Left lung (tissue), 10 donors: Measurements from ENCODE around the gene SLC45A3. TPM values are rescaled to one million over a fixed set of nuclear protein-coding genes. Genes with fewer than 3 reads are reported as not detected.

ENCODE experiments used
- ATAC-seq: fragments of 200-7000 bp; cut with Tn5 transposase; one replicate; pipeline ENCODE4 v1.9.1; 2020; ENCODE audit warnings: moderate library complexity
- DNase-seq, 4 donors: peaks; one replicate each; pipeline ENCODE4 v3.0.0-alpha.2; 2013 to 2020
- H3K27ac ChIP-seq, 2 donors: fragments of 200-600 bp; sonication (generic) in 1 of 2; one replicate each; pipeline versions ENCODE4 v1.5.0 to v1.8.0; 2020 to 2021
- H3K27me3 ChIP-seq, 2 donors: fragments of 200-600 bp; sonication (generic) in 1 of 2; one replicate each; pipeline versions ENCODE4 v1.5.0 to v1.8.0; 2020 to 2021
- H3K36me3 ChIP-seq, 2 donors: fragments of 200-600 bp; sonication (generic) in 1 of 2; one replicate each; pipeline versions ENCODE4 v1.5.0 to v1.8.0; 2020 to 2021
- H3K4me1 ChIP-seq, 2 donors: fragments of 200-600 bp; one replicate each; pipeline ENCODE4 v1.8.0; 2021
- H3K4me3 ChIP-seq, 2 donors: fragments of 200-600 bp; sonication (generic) in 1 of 2; one replicate each; pipeline versions ENCODE4 v1.5.0 to v1.8.0; 2020 to 2021; ENCODE audit warnings: mild to moderate bottlenecking in 1 of 2
- H3K9me3 ChIP-seq, 2 donors: fragments of 200-600 bp; sonication (generic) in 1 of 2; one replicate each; pipeline versions ENCODE4 v1.5.0 to v1.8.0; 2020 to 2021
- CTCF ChIP-seq, 2 donors: fragments of 200-600 bp; sonication (generic) in 1 of 2; IDR thresholded peaks; one replicate each; pipeline versions ENCODE4 v1.5.0 to v1.8.0; 2021; ENCODE audit warnings: antibody characterized with exemption in 2 of 2
- intact Hi-C, 2 donors: fragments of 100-400 bp; cut with DNase I; formaldehyde crosslinking; loops; one replicate each; pipeline versions ENCODE4 v1.11.2 to v1.14.2; 2022
- polyA plus RNA-seq, 6 donors: library from polyadenylated mRNA; unstranded; fragments of 120-200 nt; gene quantifications; one replicate each; pipeline ENCODE4 v1.2.1, GENCODE V29; 2013; ENCODE audit not compliant: insufficient read length in 6 of 6
- total RNA-seq, 2 donors: library from RNA; stranded (reverse); fragmentation: NEBNext Ultra II Directional; extraction: Animal tissue kit (Norgen Biotek cat#: 25700); gene quantifications; one replicate each; pipeline ENCODE4 v1.2.1, GENCODE V29; 2021
- donor health status: DM: no; HTN: yes; CAD: no.
- donor health status: DM: no; HTN: no; CAD: no.

The SLC45A3 gene
- total and polyA plus RNA-seq, 8 donors = 4.1 to 10.7 (median 7.8) TPM

- Histone ChIP-seq H3K4me3 (no peak overlapping the region), H3K36me3 (no peaks in the 10 kb centered on the region), H3K4me1 (peaks cover 0 to 7% of the 10 kb centered on the region in 2 donors), H3K9me3 (no peaks in the 10 kb centered on the region), H3K27ac (no peak overlapping the region), H3K27me3 (peaks cover 0 to 7% of the 10 kb centered on the region in 2 donors)
- intact Hi-C loops = no loop called here
- DNase-seq (no peak), ATAC-seq (no peak)
- TF ChIP-seq CTCF (IDR thresholded peaks at IDR 0.05) = no peak
Measured at GRCh38 chr1:205672970-205673369, 7.3 kb downstream of the SLC45A3 start.

- Histone ChIP-seq H3K4me3 (no peak overlapping the region), H3K36me3 (no peaks in the 10 kb centered on the region), H3K27ac (no peak overlapping the region), H3K9me3 (no peaks in the 10 kb centered on the region), H3K27me3 (peaks cover 0 to 7% of the 10 kb centered on the region in 2 donors), H3K4me1 (peaks cover 0 to 6% of the 10 kb centered on the region in 2 donors)
- intact Hi-C loops = no loop called here
- ATAC-seq = no peak
- peak in 1 of 2 donors; percentile 17 for TF ChIP-seq CTCF (IDR thresholded peaks at IDR 0.05)
- DNase-seq = no peak
Measured at GRCh38 chr1:205672395-205672889, 7.9 kb downstream of the SLC45A3 start.

- no peaks in the 10 kb centered on the region for H3K9me3 ChIP-seq
- intact Hi-C loops = no loop called here
Measured at GRCh38 chr1:205670611-205671430, 9.5 kb downstream of the SLC45A3 start.

GRCh38 chr1:205670150-205670446 is 10.2 kb downstream of the SLC45A3 start:
- TF ChIP-seq CTCF (IDR thresholded peaks at IDR 0.05) = no peak
- no peaks in the 10 kb centered on the region for H3K9me3 ChIP-seq
- H3K27me3 ChIP-seq = peaks cover 0 to 7% of the 10 kb centered on the region in 2 donors
- peaks cover 0 to 12% of the 10 kb centered on the region in 2 donors for H3K4me1 ChIP-seq
- intact Hi-C loops = no loop called here
- H3K36me3 ChIP-seq = no peaks in the 10 kb centered on the region
- H3K4me3 ChIP-seq = no peak overlapping the region
- DNase-seq (no peak), ATAC-seq (no peak)
- no peak overlapping the region for H3K27ac ChIP-seq

More at GRCh38 chr1:205670611-205671430, 9.5 kb downstream of the SLC45A3 start:
- DNase-seq (no peak), ATAC-seq (no peak)
- H3K4me3 ChIP-seq = no peak overlapping the region
- no peaks in the 10 kb centered on the region for H3K36me3 ChIP-seq
- peaks cover 0 to 7% of the 10 kb centered on the region in 2 donors for H3K27me3 ChIP-seq
- no peak for TF ChIP-seq CTCF (IDR thresholded peaks at IDR 0.05)
- no peak overlapping the region for H3K27ac ChIP-seq
- H3K4me1 ChIP-seq = peaks cover 0 to 8% of the 10 kb centered on the region in 2 donors

- H3K9me3 ChIP-seq = no peaks in the 10 kb centered on the region
- no peak for TF ChIP-seq CTCF (IDR thresholded peaks at IDR 0.05)
- peaks cover 0 to 7% of the 10 kb centered on the region in 2 donors for H3K27me3 ChIP-seq
- no peaks in the 10 kb centered on the region for H3K36me3 ChIP-seq
- H3K27ac ChIP-seq = no peak overlapping the region
- no peak for DNase-seq
- H3K4me1 ChIP-seq = peaks cover 0 to 16% of the 10 kb centered on the region in 2 donors
- no peak overlapping the region for H3K4me3 ChIP-seq
- ATAC-seq = peak; percentile 33
- intact Hi-C loops = loop anchor here in 1 of 2 donors (10.0 kb wide), 1 partner anchor 45 kb away; no protein-coding TSS in a partner anchor
Measured at GRCh38 chr1:205669341-205670149, 10.8 kb downstream of the SLC45A3 start.
